Esophagus (tissue), 2 donors: ENCODE measurements around the gene CERS5. TPM values are rescaled to one million over a fixed set of nuclear protein-coding genes. Genes with fewer than 3 reads are reported as not detected.
A peak's percentile ranks its signal among the peaks of the same experiment; 100 is the strongest.

Experiments
- H3K27ac ChIP-seq, 2 donors: one replicate each; pipeline ENCODE4 v1.5.1; 2013; ENCODE audit warnings: low read depth in 2 of 2, mild to moderate bottlenecking in 2 of 2, inconsistent platforms in 1 of 2, low read length in 1 of 2, moderate library complexity in 1 of 2
- H3K27me3 ChIP-seq, 2 donors: one replicate each; pipeline ENCODE4 v1.6.1; 2013; ENCODE audit warnings: low read length in 2 of 2, control low read depth in 1 of 2, mild to moderate bottlenecking in 1 of 2; ENCODE audit not compliant: insufficient read depth in 2 of 2, control insufficient read depth in 1 of 2
- H3K36me3 ChIP-seq, 2 donors: one replicate each; pipeline ENCODE4 v1.6.1; 2013; ENCODE audit warnings: low read length in 1 of 2; ENCODE audit not compliant: control insufficient read depth in 2 of 2, insufficient read depth in 2 of 2
- H3K4me1 ChIP-seq, 2 donors: one replicate each; pipeline ENCODE4 v1.6.1; 2013; ENCODE audit warnings: low read length in 1 of 2; ENCODE audit not compliant: control insufficient read depth in 2 of 2, insufficient read depth in 2 of 2
- H3K4me3 ChIP-seq, 2 donors: one replicate each; pipeline ENCODE4 v1.5.1; 2013; ENCODE audit warnings: low read length in 2 of 2, mild to moderate bottlenecking in 2 of 2, low read depth in 1 of 2, moderate library complexity in 1 of 2
- H3K9me3 ChIP-seq, 2 donors: one replicate each; pipeline ENCODE4 v1.6.1; 2013; ENCODE audit warnings: mild to moderate bottlenecking in 2 of 2, low read depth in 1 of 2, low read length in 1 of 2, moderate library complexity in 1 of 2; ENCODE audit not compliant: control insufficient read depth in 2 of 2, insufficient read depth in 1 of 2
- WGBS, 2 donors: extraction: QIAGEN DNeasy Blood & Tissue Kit; methylation state at CpG; one replicate each; pipeline ENCODE4 v1.1.7; 2013; 5-methylcytosine and 5-hydroxymethylcytosine counted together
- polyA plus RNA-seq, 2 donors: library from polyadenylated mRNA; stranded (reverse); fragments of 200-250 nt; gene quantifications; one replicate each; pipeline ENCODE4 v1.2.3, GENCODE V29; 2013
- donor health status: healthy with polysubstance abuse.
- donor health status: Bipolar disorder and iron deficiency.

CERS5 gene
- polyA plus RNA-seq, 2 donors, result 21.0 to 41.3 TPM

DNA sequence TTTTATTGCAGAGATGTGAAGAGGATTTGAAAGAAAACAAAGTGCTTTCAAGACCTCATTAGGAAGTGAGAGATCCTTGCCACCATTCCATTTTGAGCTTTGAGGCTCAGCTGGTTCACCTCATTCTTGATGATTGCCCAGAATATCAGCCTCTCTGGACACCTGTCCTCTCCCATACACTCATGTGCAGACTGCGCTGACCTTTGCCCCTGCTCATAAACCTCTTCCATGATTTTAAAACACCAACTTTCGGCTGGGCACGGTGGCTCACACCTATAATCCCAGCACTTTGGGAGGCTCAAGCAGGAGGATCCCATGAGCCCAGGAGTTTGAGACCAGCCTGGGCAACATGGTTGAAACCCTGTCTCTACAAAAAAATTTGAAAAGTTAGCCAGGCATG, 46.2 kb downstream of the CERS5 start:
- 95 to 96% methylated on average over 3 of the region's 3 CpGs for WGBS, 2 donors
- Histone ChIP-seq H3K4me3 (no peak overlapping the region), H3K36me3 (peaks cover 0 to 18% of the 10 kb centered on the region in 2 donors), H3K27me3 (no peaks in the 10 kb centered on the region), H3K27ac (no peak overlapping the region), H3K4me1 (no peaks in the 10 kb centered on the region), H3K9me3 (no peaks in the 10 kb centered on the region)

DNA sequence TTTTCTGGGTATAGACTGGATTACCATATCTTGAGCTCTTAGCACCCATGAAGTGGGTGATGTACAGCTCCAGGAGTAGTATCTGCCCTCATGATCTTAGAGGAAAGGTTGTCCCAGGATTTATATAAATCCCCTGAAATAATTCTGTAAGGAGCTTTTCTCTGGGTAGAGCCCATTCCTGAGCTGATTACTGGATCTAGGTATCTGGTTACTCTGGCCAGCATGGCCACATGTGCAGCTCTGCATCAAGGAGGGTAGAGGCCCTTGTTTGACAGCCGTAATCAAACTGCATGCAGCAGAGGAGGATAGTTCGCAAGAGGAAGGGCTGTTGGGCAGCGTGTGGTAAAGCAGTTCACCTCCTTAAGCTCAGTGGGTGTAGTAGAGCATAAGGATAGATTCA, 46.6 kb downstream of the CERS5 start:
- 91 to 94% methylated on average over 3 of the region's 3 CpGs for WGBS, 2 donors
- Histone ChIP-seq H3K4me3 (no peak overlapping the region), H3K36me3 (peaks cover 0 to 18% of the 10 kb centered on the region in 2 donors), H3K27me3 (no peaks in the 10 kb centered on the region), H3K9me3 (no peaks in the 10 kb centered on the region), H3K4me1 (no peaks in the 10 kb centered on the region), H3K27ac (no peak overlapping the region)

DNA sequence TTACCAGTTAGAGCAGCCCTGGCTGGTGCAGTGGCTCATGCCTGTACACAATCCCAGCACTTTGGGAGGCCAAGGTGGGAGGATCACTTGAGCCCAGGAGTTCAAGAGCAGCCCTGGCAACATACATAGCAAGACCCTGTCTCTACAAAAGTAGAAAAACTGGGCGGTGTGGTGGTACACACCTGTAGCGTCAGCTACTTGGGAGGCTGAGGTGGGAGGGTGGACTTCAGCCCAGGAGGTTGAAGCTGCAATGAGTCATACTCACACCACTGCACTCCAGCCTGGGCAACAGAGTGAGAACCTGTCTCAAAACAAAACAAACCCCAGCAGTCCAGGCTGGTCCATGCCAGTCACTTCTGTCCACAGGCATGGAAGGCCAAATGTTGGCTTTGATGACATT, 47.8 kb downstream of the CERS5 start:
- no peak overlapping the region for H3K4me3 ChIP-seq
- no peaks in the 10 kb centered on the region for H3K9me3 ChIP-seq
- no peaks in the 10 kb centered on the region for H3K4me1 ChIP-seq
- 99 to 100% methylated on average over 2 of the region's 2 CpGs for WGBS, 2 donors
- no peaks in the 10 kb centered on the region for H3K27me3 ChIP-seq
- H3K27ac ChIP-seq, result no peak overlapping the region
- peaks cover 0 to 18% of the 10 kb centered on the region in 2 donors for H3K36me3 ChIP-seq

DNA sequence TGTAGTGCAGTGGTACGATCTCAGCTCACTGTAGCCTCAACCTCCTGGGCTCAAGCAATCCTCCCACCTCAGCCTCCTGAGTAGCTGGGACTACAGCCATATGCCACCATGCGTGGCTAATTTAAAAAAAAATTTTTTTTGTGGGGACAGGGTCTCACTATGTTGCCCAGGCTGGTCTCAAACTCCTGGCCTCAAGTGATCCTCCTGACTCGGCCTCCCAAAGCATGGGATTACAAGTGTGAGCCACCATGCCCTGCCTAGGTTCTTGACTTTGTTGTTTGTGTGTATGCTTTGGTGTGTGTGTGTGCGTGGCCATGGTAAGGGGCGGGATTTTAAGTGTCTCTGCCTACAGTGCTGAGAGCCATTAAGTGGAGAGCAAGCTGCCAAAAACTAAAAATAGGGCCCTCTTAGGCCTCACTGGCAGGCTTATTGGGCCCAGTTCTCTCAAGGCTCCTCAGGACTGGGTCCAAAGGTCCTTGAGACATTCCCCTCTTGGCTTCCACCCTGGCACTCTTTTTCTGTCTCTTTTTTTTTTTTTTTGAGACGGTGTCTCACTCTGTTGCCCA, 50.0 kb downstream of the CERS5 start:
- 84 to 88% methylated on average over 5 to 6 of the region's 6 CpGs for WGBS, 2 donors
- Histone ChIP-seq H3K36me3 (peaks cover 0 to 10% of the 10 kb centered on the region in 2 donors), H3K27ac (no peak overlapping the region), H3K4me1 (peaks cover 0 to 2% of the 10 kb centered on the region in 2 donors), H3K9me3 (no peaks in the 10 kb centered on the region), H3K4me3 (no peak overlapping the region), H3K27me3 (no peaks in the 10 kb centered on the region)

DNA sequence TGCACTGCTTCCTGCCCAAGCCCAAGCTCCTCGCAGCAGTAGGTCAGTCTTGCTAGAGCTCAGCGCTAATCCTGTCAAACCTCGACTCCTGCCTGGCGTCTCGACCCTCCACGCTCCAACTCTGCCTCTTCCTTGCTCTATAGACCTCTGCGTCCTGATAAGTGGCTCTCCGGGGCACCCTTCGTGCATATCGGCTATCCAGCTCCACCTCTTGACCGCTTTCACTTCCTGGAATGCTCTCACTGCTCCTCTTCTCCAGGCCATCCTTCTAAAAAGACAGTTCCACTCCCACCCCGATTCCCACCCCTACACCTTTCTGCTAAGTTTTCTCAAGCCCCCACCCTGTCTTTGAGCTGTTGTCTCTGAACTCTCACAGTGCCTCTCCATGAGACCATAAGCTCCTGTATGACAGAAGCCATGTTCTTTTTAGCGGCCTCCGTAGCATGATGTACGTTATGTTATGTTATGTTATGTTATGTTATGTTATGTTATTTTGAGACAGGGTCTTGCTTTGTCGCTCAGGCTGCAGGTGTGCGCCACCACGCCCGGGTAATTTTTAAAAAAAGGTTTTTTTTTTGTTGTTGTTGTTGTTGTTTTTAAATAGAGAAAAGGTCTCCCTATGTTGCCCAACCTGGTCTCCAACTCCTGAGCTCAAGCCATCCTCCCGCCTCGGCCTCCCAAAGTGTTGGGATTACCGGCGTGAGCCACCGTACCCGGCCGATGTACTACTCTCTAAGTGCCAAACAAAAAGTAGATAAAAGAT, 54.5 kb downstream of the CERS5 start:
- Histone ChIP-seq H3K36me3 (no peaks in the 10 kb centered on the region), H3K4me1 (peaks cover 2 to 14% of the 10 kb centered on the region in 2 donors), H3K4me3 (peak overlapping the region; percentile 80 to 87), H3K27ac (peak overlapping the region; percentile 94 to 99), H3K9me3 (no peaks in the 10 kb centered on the region), H3K27me3 (no peaks in the 10 kb centered on the region)
- WGBS, 2 donors, result 9 to 18% methylated on average over 26 of the region's 26 CpGs

GRCh38 chr12:50111693-50112455, 55.3 kb downstream of the CERS5 start, which contains the start of gene COX14:
Gene COX14 (plus strand): TSS chr12:50112236. CDS start chr12:50120044, 7,808 bp downstream.
- WGBS, 2 donors, result 0% methylated on average over 59 of the region's 59 CpGs
- Histone ChIP-seq H3K4me3 (peak within 1 kb of the TSS; percentile 80 to 87), H3K9me3 (no peaks in the 10 kb centered on the region), H3K27me3 (no peaks in the 10 kb centered on the region), H3K4me1 (peaks cover 2 to 14% of the 10 kb centered on the region in 2 donors), H3K36me3 (no peaks in the 10 kb centered on the region), H3K27ac (peak within 1 kb of the TSS; percentile 94 to 99)

- WGBS, 2 donors, result 9 to 12% methylated on average over 19 of the region's 19 CpGs
- H3K4me3 ChIP-seq, result peak overlapping the region; percentile 4 to 80
- no peaks in the 10 kb centered on the region for H3K36me3 ChIP-seq
- H3K9me3 ChIP-seq, result no peaks in the 10 kb centered on the region
- peak overlapping the region; percentile 83 to 92 for H3K27ac ChIP-seq
- no peaks in the 10 kb centered on the region for H3K27me3 ChIP-seq
- peaks cover 2 to 14% of the 10 kb centered on the region in 2 donors for H3K4me1 ChIP-seq
Observed at GRCh38 chr12:50111395-50111692, 55.8 kb downstream of the CERS5 start.

DNA sequence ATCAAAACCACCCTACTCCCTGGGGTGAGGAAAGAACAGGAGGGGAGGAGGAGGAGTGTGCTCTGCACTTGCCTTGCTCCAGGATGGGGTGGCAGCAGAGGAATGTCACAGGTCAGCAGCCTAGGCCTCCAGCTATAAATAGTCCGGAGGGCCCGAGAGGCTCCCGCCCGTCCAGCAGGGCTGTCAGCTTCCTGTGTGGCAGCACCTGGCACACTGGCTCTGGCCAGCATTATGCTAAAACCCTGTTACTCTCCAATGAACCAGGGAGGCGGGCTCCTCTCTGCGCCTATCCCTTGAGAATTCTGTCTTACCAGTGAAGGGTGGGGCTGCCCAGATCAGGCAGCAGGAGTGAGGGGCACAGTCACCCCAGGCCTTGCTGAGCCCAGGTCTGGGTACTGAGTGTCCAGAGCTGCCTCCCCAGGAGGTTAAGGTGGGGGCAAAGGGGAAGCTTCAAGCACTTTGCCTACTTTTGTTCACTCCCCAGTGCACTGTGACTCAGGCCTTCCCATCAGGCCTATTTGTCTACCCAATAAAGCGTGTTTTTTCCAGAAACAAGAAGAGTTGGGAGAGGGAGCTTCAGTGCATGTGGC, 56.3 kb downstream of the CERS5 start:
- H3K27ac ChIP-seq, result peak overlapping the region; percentile 83 to 92
- WGBS, 2 donors, result 21 to 28% methylated on average over 7 of the region's 7 CpGs
- peaks cover 2 to 14% of the 10 kb centered on the region in 2 donors for H3K4me1 ChIP-seq
- H3K4me3 ChIP-seq, result no peak overlapping the region
- no peaks in the 10 kb centered on the region for H3K27me3 ChIP-seq
- H3K36me3 ChIP-seq, result no peaks in the 10 kb centered on the region
- no peaks in the 10 kb centered on the region for H3K9me3 ChIP-seq

DNA sequence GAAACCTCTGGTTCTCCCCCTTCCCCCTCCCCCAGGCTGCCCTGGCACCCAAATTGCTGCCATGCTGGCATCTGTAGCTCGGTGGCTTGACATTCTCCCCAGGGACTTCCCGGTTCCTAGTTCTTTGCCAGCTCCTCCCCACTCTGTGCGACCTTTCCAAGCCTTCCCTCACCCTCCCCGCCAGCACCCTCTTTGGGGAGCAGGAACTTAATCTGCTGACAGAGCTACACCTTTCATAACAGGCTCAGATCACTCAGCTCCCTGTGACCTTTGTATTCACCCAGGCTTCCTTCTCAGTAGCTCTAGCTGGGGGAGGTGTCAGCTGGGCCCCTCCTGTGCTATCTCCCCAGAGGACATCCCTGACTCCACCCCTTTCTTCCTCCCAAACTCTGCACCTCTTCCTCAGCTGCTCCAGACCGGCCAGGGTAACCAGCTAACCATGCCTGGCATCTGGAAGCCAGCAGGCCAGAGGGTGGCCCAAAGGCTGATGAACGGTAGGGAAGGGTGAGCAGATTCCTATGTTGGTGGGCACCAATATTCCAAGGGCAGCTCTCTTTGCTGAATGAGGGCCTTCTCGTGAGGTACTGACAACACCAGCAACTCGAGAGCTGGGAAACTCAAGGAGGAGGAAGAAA, 56.9 kb downstream of the CERS5 start:
- Histone ChIP-seq H3K4me3 (no peak overlapping the region), H3K36me3 (no peaks in the 10 kb centered on the region), H3K9me3 (no peaks in the 10 kb centered on the region), H3K4me1 (peaks cover 2 to 14% of the 10 kb centered on the region in 2 donors), H3K27ac (peak overlapping the region; percentile 83 to 92), H3K27me3 (no peaks in the 10 kb centered on the region)
- WGBS, 2 donors, result 36 to 37% methylated on average over 8 of the region's 8 CpGs
